ENCODE data around the gene OXCT1. TPM values are rescaled to one million over a fixed set of nuclear protein-coding genes. Genes with fewer than 3 reads are reported as not detected.

The OXCT1 gene
- total and polyA plus RNA-seq, 2 donors (not counting 3 experiments of a cell fraction or from before 2014, with no cell fraction given) = 12.8 to 37.4 TPM

GRCh38 chr5:41908374-41909079, 38.3 kb upstream of the OXCT1 start:
- dilution Hi-C loops (cut with MboI; ENCODE audit: extremely low pct_ligation_motif_present, low sequenced_read_pairs) = no loop called here
- no peaks in the 10 kb centered on the region for H4K20me1 ChIP-seq (replicated peaks; ENCODE audit: control insufficient read depth, extremely low read depth, insufficient read depth, low read length)
- CTCF ChIA-PET = interaction anchor here (1.0 kb wide), 1 partner anchor 149 kb away, joined by 3 read pairs; no protein-coding TSS in a partner anchor

More at GRCh38 chr5:41908374-41909079, 38.3 kb upstream of the OXCT1 start:
- TF ChIP-seq POLR2AphosphoS5 (IDR thresholded peaks at IDR 0.05; ENCODE audit: insufficient read depth, low read depth, low read length) (no peak), CTCF (IDR thresholded peaks at IDR 0.05; ENCODE audit: extremely low read depth in 1 of 2, insufficient read depth in 1 of 2, low read depth in 1 of 2, low read length in 2 of 2) (no peak), FOS (IDR thresholded peaks at IDR 0.05; ENCODE audit: borderline replicate concordance, insufficient read depth, low read length) (no peak), POLR2A (IDR thresholded peaks at IDR 0.05; ENCODE audit: low read depth, low read length) (no peak), EZH2 (IDR thresholded peaks at IDR 0.05; ENCODE audit: borderline replicate concordance, low read depth, low read length, severe bottlenecking) (no peak), MAX (IDR thresholded peaks at IDR 0.05; ENCODE audit: insufficient read depth, insufficient read length) (no peak), GATA2 (IDR thresholded peaks at IDR 0.05; ENCODE audit: insufficient read depth, insufficient read length, low read depth, low read length) (no peak), JUN (IDR thresholded peaks at IDR 0.05; ENCODE audit: borderline replicate concordance, insufficient read depth, insufficient read length, low read depth) (no peak), MYC (IDR thresholded peaks at IDR 0.05; ENCODE audit: low read depth, low read length) (no peak)
- no peak overlapping the region for H2AFZ ChIP-seq (ENCODE audit: low read depth, low read length)
- intact Hi-C loops (cut with micrococcal nuclease) = loop anchor here (10.0 kb wide), 1 partner anchor 1406 kb away; the partner anchor contains the start of gene HMGCS1
- H3K79me2 ChIP-seq (ENCODE audit: control insufficient read depth, insufficient read depth, low read length) = peaks cover 19% of the 10 kb centered on the region
- no peak overlapping the region for H3K4me3 ChIP-seq (replicated peaks in 1 of 3; ENCODE audit: insufficient read depth in 1 of 3, low read depth in 1 of 3, low read length in 3 of 3)
- peaks cover 6 to 7% of the 10 kb centered on the region in 2 experiments for H3K36me3 ChIP-seq (ENCODE audit: control insufficient read depth in 2 of 2, extremely low read depth in 1 of 2, insufficient read depth in 2 of 2, low read length in 2 of 2)
- no peak overlapping the region for H3K9ac ChIP-seq (replicated peaks; ENCODE audit: extremely low read depth, insufficient read depth, low read length)
- no peak overlapping the region for H3K4me2 ChIP-seq (ENCODE audit: insufficient read depth, low read length)
- POLR2A ChIA-PET = no interaction called here
- H3K27ac ChIP-seq (ENCODE audit: insufficient read depth, low read depth, low read length) = no peak overlapping the region
- H3K27me3 ChIP-seq (ENCODE audit: control insufficient read depth in 2 of 2, insufficient read depth in 2 of 2, low read length in 2 of 2) = no peaks in the 10 kb centered on the region
- no peaks in the 10 kb centered on the region for H3K9me3 ChIP-seq (replicated peaks; ENCODE audit: control insufficient read depth, insufficient read depth, low read length)
- no peak for DNase-seq (ENCODE audit: low read depth, low spot score)
- BruUV-seq (replicated peaks) = no TSS peak
- peaks cover 10% of the 10 kb centered on the region for H3K4me1 ChIP-seq (ENCODE audit: control insufficient read depth, extremely low read depth, insufficient read depth, low read length)
- FAIRE-seq = no peak
- H3K9me1 ChIP-seq (replicated peaks; ENCODE audit: control insufficient read depth, extremely low read depth, insufficient read depth, low read length) = no peaks in the 10 kb centered on the region
